Rectal smooth muscle tissue (tissue), 1 donor: ENCODE data around the gene TRAPPC14.

ENCODE experiments used
- H3K27ac ChIP-seq: one replicate; pipeline ENCODE4 v1.7.0; 2013; ENCODE audit warnings: low read depth, low read length, inconsistent platforms
- H3K27me3 ChIP-seq: one replicate; pipeline ENCODE4 v1.7.0; 2013; ENCODE audit warnings: low read length; ENCODE audit not compliant: control insufficient read depth, insufficient read depth
- H3K36me3 ChIP-seq: one replicate; pipeline ENCODE4 v1.7.0; 2013; ENCODE audit warnings: low read length; ENCODE audit not compliant: control insufficient read depth, insufficient read depth
- H3K4me1 ChIP-seq: one replicate; pipeline ENCODE4 v1.7.0; 2013; ENCODE audit warnings: low read length; ENCODE audit not compliant: control insufficient read depth, insufficient read depth
- H3K4me3 ChIP-seq: one replicate; pipeline ENCODE4 v1.7.0; 2013; ENCODE audit warnings: low read length
- H3K9ac ChIP-seq: one replicate; pipeline ENCODE4 v1.7.0; 2013; ENCODE audit warnings: low read length

TRAPPC14 gene

DNA sequence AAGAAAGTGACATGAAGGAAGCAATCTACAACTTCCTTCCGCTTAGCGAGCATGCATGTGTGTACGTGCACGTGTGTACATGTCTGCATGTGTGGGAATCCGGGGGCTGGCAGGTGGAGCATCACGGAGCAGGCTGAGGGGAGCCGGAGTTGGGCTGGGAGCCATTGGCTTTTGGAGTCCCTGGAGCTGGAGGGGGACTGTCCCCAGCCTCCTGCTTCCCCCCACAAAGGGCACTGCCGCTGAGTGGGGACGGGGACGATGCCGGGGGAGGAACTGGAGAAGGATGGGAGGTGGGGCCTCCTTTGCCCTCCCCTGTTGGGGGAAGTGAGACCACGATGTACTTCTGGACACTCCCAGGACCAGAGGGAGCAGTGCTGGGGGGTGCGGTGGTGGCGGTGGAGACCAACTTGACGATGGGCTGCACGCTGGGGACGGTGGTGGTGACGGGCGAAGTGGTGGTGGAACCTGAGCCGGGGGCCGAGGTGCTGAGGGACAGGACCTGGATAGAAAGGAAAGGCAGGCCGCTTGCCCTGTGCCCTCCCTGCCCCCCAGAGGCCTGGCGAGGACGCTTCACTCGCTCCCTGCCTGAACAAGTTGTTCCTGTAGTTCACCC, 51.3 kb downstream of the TRAPPC14 start:
- peaks cover 35% of the 10 kb centered on the region for H3K36me3 ChIP-seq

GRCh38 chr7:100106633-100107032, 51.9 kb downstream of the TRAPPC14 start:
- Histone ChIP-seq H3K4me1 (no peaks in the 10 kb centered on the region), H3K27me3 (no peaks in the 10 kb centered on the region), H3K4me3 (no peak overlapping the region), H3K36me3 (peaks cover 35% of the 10 kb centered on the region), H3K9ac (no peak overlapping the region), H3K27ac (no peak overlapping the region)

More for the DNA sequence above, 51.3 kb downstream of the TRAPPC14 start:
- Histone ChIP-seq H3K4me1 (no peaks in the 10 kb centered on the region), H3K4me3 (no peak overlapping the region), H3K27ac (no peak overlapping the region), H3K9ac (no peak overlapping the region), H3K27me3 (no peaks in the 10 kb centered on the region)

DNA sequence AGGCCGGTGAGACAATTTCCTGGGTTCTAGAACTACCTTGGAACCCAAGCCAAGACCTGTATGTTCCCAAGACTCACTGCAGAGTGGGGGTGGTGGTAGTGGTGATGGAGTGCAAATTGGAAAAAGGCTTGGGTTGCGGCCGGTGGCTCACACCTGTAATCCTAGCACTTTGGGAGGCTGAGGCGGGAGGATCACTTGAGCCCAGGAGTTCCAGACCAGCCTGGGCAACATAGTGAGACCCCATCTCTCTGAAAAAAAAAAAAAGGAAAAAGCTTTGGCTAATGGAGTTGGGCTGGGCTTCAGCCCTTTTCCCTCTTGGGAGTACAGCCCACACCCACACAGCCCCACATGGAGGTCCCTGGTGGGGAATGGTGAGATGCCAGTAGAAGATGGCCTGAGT, 53.0 kb downstream of the TRAPPC14 start:
- H3K27me3 ChIP-seq = no peaks in the 10 kb centered on the region
- H3K4me3 ChIP-seq = no peak overlapping the region
- no peaks in the 10 kb centered on the region for H3K4me1 ChIP-seq
- H3K27ac ChIP-seq = no peak overlapping the region
- H3K36me3 ChIP-seq = peaks cover 28% of the 10 kb centered on the region
- H3K9ac ChIP-seq = no peak overlapping the region
